IMR-90 (cell line): Measurements from ENCODE around the gene KXD1.

Source experiments
- BHLHE40 ChIP-seq: fragments of 150-350 bp; IDR thresholded peaks from 2 replicates; pipeline ENCODE4 v1.6.1; 2016; ENCODE audit warnings: mild to moderate bottlenecking, low read depth, low read length
- CTCF ChIP-seq: conservative IDR thresholded peaks from 2 replicates; pipeline ENCODE4 v1.5.1; 2012; ENCODE audit warnings: mild to moderate bottlenecking, low read depth, low read length, improper control_type of control experiment
- POLR2A ChIP-seq: IDR thresholded peaks from 2 replicates; pipeline ENCODE4 v1.6.1; 2012; ENCODE audit warnings: mild to moderate bottlenecking, low read depth, low read length
- RAD21 ChIP-seq: IDR thresholded peaks from 2 replicates; pipeline ENCODE4 v1.6.1; 2012; ENCODE audit warnings: low read length, improper control_type of control experiment
- SMC3 ChIP-seq: fragments of 150-350 bp; IDR thresholded peaks from 2 replicates; pipeline ENCODE4 v1.6.1; 2016; ENCODE audit warnings: low read depth, mild to moderate bottlenecking, antibody characterized with exemption, low read length, moderate library complexity
- USF2 ChIP-seq: fragments of 150-350 bp; IDR thresholded peaks from 2 replicates; pipeline ENCODE4 v1.6.1; 2017; ENCODE audit warnings: mild to moderate bottlenecking, antibody characterized with exemption, low read length, low read depth

GRCh38 chr19:18606281-18607225 lies 48.9 kb downstream of the KXD1 start, which contains the start of gene CRLF1:
- TF ChIP-seq CTCF (no peak), POLR2A (no peak), USF2 (no peak), SMC3 (no peak), RAD21 (no peak), BHLHE40 (no peak)
